ENCODE data around the gene SIN3A.
A peak's percentile ranks its signal among the peaks of the same experiment; 100 is the strongest.

Gene SIN3A

DNA sequence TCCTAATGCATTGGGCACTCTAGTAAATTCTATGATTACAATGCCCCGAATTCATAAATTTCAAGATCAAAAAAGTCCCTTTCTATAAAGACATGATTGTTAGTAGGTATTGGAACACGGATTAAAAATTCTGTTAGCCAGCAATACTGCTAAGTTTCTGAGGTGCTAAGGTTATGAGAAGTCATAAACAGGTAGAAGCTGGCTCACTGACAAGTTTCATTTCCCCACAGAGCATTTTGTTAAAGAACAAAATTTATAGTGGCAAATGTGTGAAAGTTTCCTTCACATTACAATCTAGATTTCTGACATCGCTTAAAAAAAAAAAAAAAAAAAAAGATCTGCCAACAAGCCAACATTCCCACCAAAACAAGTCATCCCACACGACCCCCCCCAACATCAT lies 70.7 kb downstream of the SIN3A start:
- TF ChIP-seq, protein P1, sequence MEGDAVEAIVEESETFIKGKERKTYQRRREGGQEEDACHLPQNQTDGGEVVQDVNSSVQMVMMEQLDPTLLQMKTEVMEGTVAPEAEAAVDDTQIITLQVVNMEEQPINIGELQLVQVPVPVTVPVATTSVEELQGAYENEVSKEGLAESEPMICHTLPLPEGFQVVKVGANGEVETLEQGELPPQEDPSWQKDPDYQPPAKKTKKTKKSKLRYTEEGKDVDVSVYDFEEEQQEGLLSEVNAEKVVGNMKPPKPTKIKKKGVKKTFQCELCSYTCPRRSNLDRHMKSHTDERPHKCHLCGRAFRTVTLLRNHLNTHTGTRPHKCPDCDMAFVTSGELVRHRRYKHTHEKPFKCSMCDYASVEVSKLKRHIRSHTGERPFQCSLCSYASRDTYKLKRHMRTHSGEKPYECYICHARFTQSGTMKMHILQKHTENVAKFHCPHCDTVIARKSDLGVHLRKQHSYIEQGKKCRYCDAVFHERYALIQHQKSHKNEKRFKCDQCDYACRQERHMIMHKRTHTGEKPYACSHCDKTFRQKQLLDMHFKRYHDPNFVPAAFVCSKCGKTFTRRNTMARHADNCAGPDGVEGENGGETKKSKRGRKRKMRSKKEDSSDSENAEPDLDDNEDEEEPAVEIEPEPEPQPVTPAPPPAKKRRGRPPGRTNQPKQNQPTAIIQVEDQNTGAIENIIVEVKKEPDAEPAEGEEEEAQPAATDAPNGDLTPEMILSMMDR (IDR thresholded peaks at IDR 0.05; ENCODE audit: insufficient read depth, low read depth, low read length, missing control alignments): no peak
- H3K4me3 ChIP-seq (ENCODE audit: low read length): no peak overlapping the region
- no peak for DNase-seq (ENCODE audit: low read depth)

DNA sequence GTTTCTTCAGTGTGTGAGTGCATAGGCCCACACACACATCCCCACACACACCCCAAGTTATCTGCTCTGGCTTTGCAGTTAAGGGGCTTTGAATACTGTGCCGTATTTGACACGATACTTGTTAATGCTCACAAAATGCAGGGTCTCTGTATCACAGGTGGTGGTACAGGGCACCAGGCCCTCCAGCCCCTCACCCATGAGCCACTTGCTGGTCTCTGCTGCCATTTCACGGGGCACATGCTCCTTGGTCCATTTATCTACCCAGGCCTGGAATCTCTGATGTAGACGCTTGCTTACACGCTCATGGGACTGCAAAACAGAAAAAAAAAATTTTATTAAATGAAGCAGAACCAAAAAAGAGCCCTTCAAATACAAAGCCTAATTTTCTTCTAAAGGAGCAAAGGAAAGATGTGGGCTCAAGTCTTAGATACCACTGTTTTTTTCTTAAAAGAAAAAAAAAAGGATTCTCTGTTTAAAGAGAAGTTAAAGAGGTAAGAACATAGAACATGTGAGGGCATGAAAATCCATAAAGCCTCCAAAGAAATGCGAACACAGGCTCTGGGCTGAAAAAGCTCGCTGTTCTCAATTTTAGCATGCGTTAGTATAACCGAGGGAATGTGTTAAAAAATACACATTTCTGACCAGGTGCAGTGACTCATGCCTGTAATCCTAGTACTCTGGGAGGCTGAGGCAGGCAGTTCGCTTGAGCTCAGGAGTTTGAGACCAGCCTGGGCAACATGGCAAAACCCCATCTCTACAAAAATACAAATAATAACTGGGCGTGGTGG lies 79.4 kb downstream of the SIN3A start:
- H3K4me3 ChIP-seq (ENCODE audit: low read length): no peak overlapping the region
- TF ChIP-seq, protein P1 (IDR thresholded peaks at IDR 0.05; ENCODE audit: insufficient read depth, low read depth, low read length, missing control alignments): no peak
- DNase-seq (ENCODE audit: low read depth): peak; percentile 36

DNA sequence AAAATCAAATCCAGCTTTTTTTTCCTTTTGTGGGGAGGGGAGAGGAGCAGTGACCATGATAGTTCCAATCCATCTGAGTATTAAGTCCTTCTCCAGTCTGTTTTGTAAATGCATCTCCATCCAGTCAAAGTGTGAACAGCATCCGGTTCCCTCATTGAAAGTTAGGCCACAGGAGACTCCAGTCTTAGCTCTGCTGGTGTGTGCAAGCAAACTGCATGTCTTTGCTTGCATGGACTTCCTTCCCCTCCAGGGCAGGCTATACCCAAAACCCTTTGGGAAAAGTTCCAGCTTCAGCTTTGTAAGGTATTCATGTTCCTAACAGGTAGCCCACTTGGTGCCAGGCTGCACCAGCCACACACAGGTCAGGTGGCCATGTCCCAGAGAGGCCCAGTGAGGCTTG lies 80.0 kb downstream of the SIN3A start:
- no peak overlapping the region for H3K4me3 ChIP-seq (ENCODE audit: low read length)
- peak; percentile 77 for DNase-seq (ENCODE audit: low read depth)
- TF ChIP-seq, protein P1 (IDR thresholded peaks at IDR 0.05; ENCODE audit: insufficient read depth, low read depth, low read length, missing control alignments): no peak

DNA sequence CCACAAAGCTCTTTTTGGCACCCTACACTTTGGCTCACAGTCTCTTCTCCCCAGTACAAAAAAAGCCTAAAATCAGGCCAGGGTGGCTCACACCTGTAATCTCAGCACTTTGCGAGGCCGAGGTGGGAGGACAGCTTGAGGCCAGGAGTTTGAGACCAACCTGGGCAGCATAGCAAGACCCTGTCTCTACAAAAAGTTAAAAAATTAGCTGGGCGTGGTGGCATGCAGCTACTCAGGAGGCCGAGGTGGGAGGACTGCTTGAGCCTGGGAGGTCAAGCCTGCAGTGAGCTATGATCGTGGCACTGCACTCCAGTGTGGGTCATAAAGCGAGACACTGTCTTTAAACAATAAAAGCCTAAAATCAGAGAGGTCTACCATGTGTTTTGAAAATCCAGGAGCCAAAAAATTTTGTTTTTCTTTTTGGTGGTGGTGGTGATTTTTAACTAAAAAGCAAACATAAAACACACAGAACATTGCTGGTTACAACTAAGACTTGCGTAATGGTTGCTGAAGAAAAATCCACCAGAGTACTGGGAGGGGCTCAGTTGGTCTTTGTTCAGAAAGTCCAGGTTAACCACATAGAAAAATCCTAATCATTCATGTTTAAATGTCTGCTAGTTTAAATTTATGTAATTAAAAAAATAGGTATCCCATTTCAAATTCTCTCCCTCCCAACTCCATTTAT lies 81.5 kb downstream of the SIN3A start:
- TF ChIP-seq, protein P1 (IDR thresholded peaks at IDR 0.05; ENCODE audit: insufficient read depth, low read depth, low read length, missing control alignments): no peak
- no peak overlapping the region for H3K4me3 ChIP-seq (ENCODE audit: low read length)
- no peak for DNase-seq (ENCODE audit: low read depth)

DNA sequence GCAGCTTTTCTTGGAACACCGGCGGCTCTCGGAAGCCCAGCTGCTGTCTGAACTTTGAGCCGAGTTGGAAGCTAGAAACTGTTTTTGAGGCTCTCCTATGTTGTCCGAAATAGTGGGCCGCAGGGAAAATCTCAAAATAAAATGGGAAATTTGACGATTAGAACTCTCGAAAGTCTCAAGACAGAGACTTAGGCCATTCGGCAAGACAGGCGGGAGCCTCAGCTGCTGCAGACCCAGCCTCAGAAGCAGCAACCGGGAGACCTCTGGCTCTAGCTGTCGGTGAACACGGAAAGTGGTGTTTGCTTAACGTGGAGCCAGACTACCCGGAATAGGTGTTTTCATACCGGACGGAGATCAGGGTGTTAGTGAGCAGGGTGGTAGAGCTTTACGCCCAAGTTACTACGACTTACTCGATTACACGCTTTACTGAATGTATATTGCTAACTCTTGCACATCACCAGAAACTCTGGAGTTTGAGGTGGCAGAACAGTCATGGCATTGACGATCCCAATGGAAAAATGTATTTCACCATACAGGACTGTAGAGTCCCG lies 82.7 kb downstream of the SIN3A start:
- H3K4me3 ChIP-seq (ENCODE audit: low read length): peak overlapping the region; percentile 81
- DNase-seq (ENCODE audit: low read depth): peak; percentile 28
- TF ChIP-seq, protein P1 (IDR thresholded peaks at IDR 0.05; ENCODE audit: insufficient read depth, low read depth, low read length, missing control alignments): no peak

DNA sequence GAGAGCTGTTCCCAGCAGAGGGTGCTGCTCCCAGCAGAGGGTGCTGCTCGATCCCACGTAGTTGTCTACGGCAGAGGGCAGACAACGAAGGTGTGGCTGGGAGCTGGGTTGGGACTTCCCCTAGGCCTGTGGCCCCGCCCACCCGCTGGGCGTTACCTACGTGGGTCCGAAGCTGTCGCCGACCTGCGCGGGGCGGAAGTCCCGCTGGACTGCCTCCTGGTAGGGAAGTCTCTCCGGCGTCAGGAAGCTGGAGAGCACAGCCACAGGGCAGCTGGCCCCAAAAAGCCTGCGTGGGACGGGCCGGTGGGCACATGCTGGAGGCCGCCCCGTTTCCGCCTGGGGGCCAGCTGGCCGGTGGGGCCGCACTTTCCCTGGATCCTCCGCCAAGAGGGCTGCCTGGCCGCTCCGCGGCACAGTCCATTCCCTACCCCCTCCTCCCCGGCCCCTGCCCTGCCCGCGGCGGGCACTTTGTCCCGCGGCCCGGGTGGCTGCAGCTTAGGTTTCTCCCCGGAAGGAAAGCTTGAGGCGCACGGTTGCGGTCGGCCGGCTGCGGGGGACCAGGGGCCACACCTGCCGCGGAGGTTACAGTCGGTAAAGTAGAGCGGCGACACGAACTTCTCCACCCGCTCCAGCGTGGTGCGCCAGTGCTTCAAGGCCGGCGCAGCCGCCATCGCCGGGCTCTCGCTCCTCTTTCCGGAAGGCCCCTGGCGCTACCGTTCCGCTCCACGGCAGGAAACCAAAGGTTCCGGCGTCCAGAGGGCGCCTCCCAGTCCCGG lies 83.4 kb downstream of the SIN3A start, which contains the start of gene MAN2C1:
MAN2C1 (minus strand) TSS at position 695 of the 776 bp plus-strand sequence; CDS start at position 671, 24 bp downstream.
- peak within 1 kb of the TSS; percentile 81 for H3K4me3 ChIP-seq (ENCODE audit: low read length)
- TF ChIP-seq, protein P1 (IDR thresholded peaks at IDR 0.05; ENCODE audit: insufficient read depth, low read depth, low read length, missing control alignments): peak; percentile 87
- DNase-seq (ENCODE audit: low read depth): peak; percentile 98
